Activated CD8-positive, alpha-beta T cell treated with anti-CD3 and anti-CD28 coated beads for 36 hours (primary cell): ENCODE data around the gene TCTN2. TPM values are rescaled to one million over a fixed set of nuclear protein-coding genes. Genes with fewer than 3 reads are reported as not detected.

Experiments
- ATAC-seq: fragments of 200-7000 bp; cut with Tn5 transposase; one replicate; pipeline ENCODE4 v1.10.0; 2021; ENCODE audit warnings: mild to moderate bottlenecking, moderate library complexity
- CTCF ChIA-PET: fragments of 350-600 bp; sonication (Branson Sonifier 250); formaldehyde crosslinking; loops from one replicate; lab custom pipeline; 2021; ENCODE audit warnings: antibody characterized with exemption; lab: Charles Lee
- POLR2A ChIA-PET: fragments of 350-600 bp; sonication (Branson Sonifier 250); formaldehyde crosslinking; loops from one replicate; lab custom pipeline; 2021; ENCODE audit warnings: antibody characterized with exemption; lab: Charles Lee
- DNase-seq: peaks from one replicate; pipeline ENCODE4 v3.0.0-alpha.2; 2020
- H3K27ac Mint-ChIP-seq: one replicate; pipeline ENCODE4 v1.8.0; 2021; ENCODE audit warnings: mild to moderate bottlenecking, mixed read lengths
- H3K27me3 Mint-ChIP-seq: one replicate; pipeline ENCODE4 v1.8.0; 2021; ENCODE audit warnings: mixed read lengths
- H3K36me3 Mint-ChIP-seq: one replicate; pipeline ENCODE4 v1.8.0; 2021; ENCODE audit warnings: low read depth, mixed read lengths
- H3K4me1 Mint-ChIP-seq: one replicate; pipeline ENCODE4 v1.8.0; 2021; ENCODE audit warnings: low read depth, mixed read lengths
- H3K4me3 Mint-ChIP-seq: one replicate; pipeline ENCODE4 v1.8.0; 2021; ENCODE audit warnings: mild to moderate bottlenecking, moderate library complexity, mixed read lengths
- H3K9me3 Mint-ChIP-seq: one replicate; pipeline ENCODE4 v1.8.0; 2021; ENCODE audit warnings: mixed read lengths
- CTCF ChIP-seq: fragments of 200-600 bp; IDR thresholded peaks from one replicate; pipeline ENCODE4 v1.8.0; 2022; ENCODE audit warnings: antibody characterized with exemption, mild to moderate bottlenecking
- intact Hi-C: fragments of 100-400 bp; cut with micrococcal nuclease; formaldehyde crosslinking; loops from one replicate; pipeline ENCODE4 v1.10.0; 2022
- total RNA-seq, 2 experiments: library from RNA; stranded (reverse); gene quantifications; one replicate each; pipeline ENCODE4 v1.2.3, GENCODE V29; 2021

TCTN2 gene
- total RNA-seq, 2 experiments from 2014 or later, result 2.0 to 2.3 TPM

DNA sequence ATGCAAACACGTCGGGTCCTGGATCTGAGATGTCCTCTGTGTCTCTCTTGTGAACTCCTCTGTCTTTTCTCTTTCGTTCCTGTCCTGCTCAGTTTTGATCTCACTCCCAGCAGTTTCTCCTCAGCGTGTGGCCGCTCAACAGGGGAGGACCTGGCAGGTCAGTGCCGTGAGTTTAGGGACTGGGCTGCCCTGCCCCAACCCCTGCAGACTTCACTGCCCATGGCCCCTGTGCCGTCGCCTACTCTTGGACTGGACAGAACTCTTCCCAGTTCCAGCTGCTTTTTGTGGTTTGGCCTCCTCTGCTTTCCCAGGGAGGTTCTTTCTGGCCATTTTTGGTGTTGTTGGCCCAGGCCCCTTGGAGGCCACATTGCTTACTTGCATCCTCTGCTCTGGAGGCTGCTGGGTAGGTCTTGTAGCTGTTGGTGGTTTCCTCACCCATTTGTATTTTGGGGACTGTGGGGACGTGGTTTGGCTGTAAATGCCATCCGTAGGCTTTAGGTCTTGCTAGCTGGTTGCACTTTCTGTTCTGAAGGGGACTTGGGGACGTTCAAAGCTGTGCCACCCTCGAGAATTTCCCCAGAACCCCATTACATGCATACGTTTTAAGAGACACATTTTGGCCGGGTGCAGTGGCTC, 71.1 kb downstream of the TCTN2 start:
- H3K27ac Mint-ChIP-seq, result peak overlapping the region; percentile 89
- no peaks in the 10 kb centered on the region for H3K27me3 Mint-ChIP-seq
- ATAC-seq (peak; percentile 91), DNase-seq (peak; percentile 69)
- peaks cover 30% of the 10 kb centered on the region for H3K4me1 Mint-ChIP-seq
- no peak for TF ChIP-seq CTCF
- ChIA-PET CTCF (no interaction called here), POLR2A (interaction anchor here (1.0 to 1.5 kb wide), 2 partner anchors 27 to 29 kb away, joined by 3 to 5 read pairs; partner anchors contain the start of gene ATP6V0A2)
- H3K36me3 Mint-ChIP-seq, result peaks cover 67% of the 10 kb centered on the region
- intact Hi-C loops, result no loop called here
- peak overlapping the region; percentile 4 for H3K4me3 Mint-ChIP-seq
- no peaks in the 10 kb centered on the region for H3K9me3 Mint-ChIP-seq

DNA sequence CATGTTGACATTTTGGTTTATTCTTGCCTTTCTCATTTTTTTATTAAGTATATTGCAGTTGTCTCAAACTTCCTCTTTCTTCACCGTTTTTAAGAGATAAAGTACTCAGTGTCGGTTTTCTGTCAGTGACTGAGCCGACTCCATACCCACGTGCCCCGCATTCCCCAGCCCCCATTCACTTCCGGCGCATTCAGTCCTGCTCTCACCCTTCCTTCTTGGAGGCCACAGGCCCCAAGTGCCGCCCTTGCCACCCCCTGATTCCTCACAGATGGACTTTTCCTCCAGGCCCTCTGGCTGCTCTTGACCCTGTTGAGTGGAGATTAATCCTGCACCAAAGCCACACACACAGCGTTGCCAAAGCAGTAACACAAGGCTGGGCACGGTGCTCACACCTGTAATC, 72.1 kb downstream of the TCTN2 start:
- ChIA-PET POLR2A (interaction anchor here (0.7 kb wide), 1 partner anchor 18 kb away, joined by 3 read pairs; no protein-coding TSS in a partner anchor), CTCF (no interaction called here)
- H3K36me3 Mint-ChIP-seq, result peaks cover 66% of the 10 kb centered on the region
- H3K27me3 Mint-ChIP-seq, result no peaks in the 10 kb centered on the region
- ATAC-seq, result no peak
- peak; percentile 25 for DNase-seq
- H3K9me3 Mint-ChIP-seq, result no peaks in the 10 kb centered on the region
- peak overlapping the region; percentile 77 for H3K27ac Mint-ChIP-seq
- intact Hi-C loops, result no loop called here
- TF ChIP-seq CTCF, result no peak
- no peak overlapping the region for H3K4me3 Mint-ChIP-seq
- H3K4me1 Mint-ChIP-seq, result peaks cover 29% of the 10 kb centered on the region

DNA sequence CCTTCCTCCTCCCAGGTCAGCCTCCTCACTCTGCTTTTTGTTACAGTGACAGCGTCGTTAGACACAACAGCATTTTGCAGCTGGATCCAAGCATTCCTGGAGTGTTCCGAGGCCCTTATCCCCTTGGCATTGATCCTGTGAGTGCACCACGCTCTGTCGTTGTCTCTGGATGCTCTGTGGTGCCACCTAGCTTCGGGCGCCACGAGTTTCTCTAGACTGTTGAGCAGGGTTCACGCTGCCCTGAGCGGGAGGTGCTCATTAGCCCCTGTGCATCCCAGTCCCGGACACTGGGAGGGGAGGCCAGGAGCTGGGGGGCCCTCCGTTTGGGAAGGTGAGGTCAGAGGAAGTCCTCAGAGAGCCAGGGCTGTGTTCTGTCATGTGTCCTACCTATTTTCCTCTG, 73.9 kb downstream of the TCTN2 start:
- Mint-ChIP-seq H3K4me3 (no peak overlapping the region), H3K27me3 (no peaks in the 10 kb centered on the region), H3K36me3 (peaks cover 62% of the 10 kb centered on the region), H3K9me3 (no peaks in the 10 kb centered on the region), H3K27ac (peak overlapping the region; percentile 6), H3K4me1 (peaks cover 26% of the 10 kb centered on the region)
- ChIA-PET CTCF (interaction anchor here (1.1 kb wide), 1 partner anchor 9 kb away, joined by 4 read pairs; no protein-coding TSS in a partner anchor), POLR2A (interaction anchor here (0.9 to 1.1 kb wide), 2 partner anchors 10 to 17 kb away, joined by 3 read pairs; partner anchors contain the start of gene DNAH10)
- ATAC-seq (no peak), DNase-seq (peak; percentile 20)
- TF ChIP-seq CTCF, result no peak
- intact Hi-C loops, result no loop called here

- intact Hi-C loops, result no loop called here
- ATAC-seq (no peak), DNase-seq (no peak)
- ChIA-PET CTCF (no interaction called here), POLR2A (interaction anchor here (0.6 to 1.7 kb wide), 4 partner anchors 12 to 198 kb away, joined by 3 to 4 read pairs (median 3); no protein-coding TSS in a partner anchor)
- H3K27me3 Mint-ChIP-seq, result no peaks in the 10 kb centered on the region
- TF ChIP-seq CTCF, result no peak
- H3K27ac Mint-ChIP-seq, result peak overlapping the region; percentile 60
- no peak overlapping the region for H3K4me3 Mint-ChIP-seq
- H3K9me3 Mint-ChIP-seq, result no peaks in the 10 kb centered on the region
- H3K4me1 Mint-ChIP-seq, result peaks cover 16% of the 10 kb centered on the region
- peaks cover 43% of the 10 kb centered on the region for H3K36me3 Mint-ChIP-seq
Observed at GRCh38 chr12:123747309-123747708, 76.4 kb downstream of the TCTN2 start.

- Mint-ChIP-seq H3K27me3 (no peaks in the 10 kb centered on the region), H3K4me3 (no peak overlapping the region), H3K36me3 (peaks cover 37% of the 10 kb centered on the region), H3K27ac (no peak overlapping the region), H3K9me3 (no peaks in the 10 kb centered on the region), H3K4me1 (peaks cover 9% of the 10 kb centered on the region)
- POLR2A ChIA-PET, result interaction anchor here (0.6 to 1.7 kb wide), 3 partner anchors 11 to 675 kb away, joined by 3 to 4 read pairs (median 3); no protein-coding TSS in a partner anchor
- no peak for TF ChIP-seq CTCF
- DNase-seq (no peak), ATAC-seq (no peak)
- intact Hi-C loops, result no loop called here
- CTCF ChIA-PET, result no interaction called here
Observed at GRCh38 chr12:123748161-123748560, 77.2 kb downstream of the TCTN2 start.
